HEK293T (cell line): ENCODE results near the gene ACLY.

Experiments
- ARNT ChIP-seq: fragments of 450-650 bp; IDR thresholded peaks from 2 replicates; pipeline ENCODE4 v1.6.1; 2017; ENCODE audit warnings: mild to moderate bottlenecking
- ELF4 ChIP-seq: fragments of 450-650 bp; IDR thresholded peaks from 2 replicates; pipeline ENCODE4 v1.6.1; 2017; ENCODE audit warnings: antibody characterized with exemption
- FOXA1 ChIP-seq: fragments of 450-650 bp; IDR thresholded peaks from 2 replicates; pipeline ENCODE4 v1.6.1; 2016; ENCODE audit warnings: mild to moderate bottlenecking
- HDGF ChIP-seq: fragments of 450-650 bp; IDR thresholded peaks from 2 replicates; pipeline ENCODE4 v1.6.1; 2017; ENCODE audit warnings: antibody characterized with exemption, borderline replicate concordance
- NFRKB ChIP-seq: fragments of 450-650 bp; IDR thresholded peaks from 2 replicates; pipeline ENCODE4 v1.6.1; 2016; ENCODE audit warnings: mild to moderate bottlenecking, moderate library complexity
- PKNOX1 ChIP-seq: fragments of 450-650 bp; IDR thresholded peaks from 2 replicates; pipeline ENCODE4 v1.6.1; 2016
- SP1 ChIP-seq: fragments of 450-650 bp; IDR thresholded peaks from 2 replicates; pipeline ENCODE4 v1.6.1; 2017
- SUZ12 ChIP-seq: fragments of 450-650 bp; IDR thresholded peaks from 2 replicates; pipeline ENCODE4 v1.6.1; 2016; ENCODE audit warnings: mild to moderate bottlenecking
- TARDBP ChIP-seq: fragments of 450-650 bp; IDR thresholded peaks from 2 replicates; pipeline ENCODE4 v1.6.1; 2016

GRCh38 chr17:41848788-41849187, 70.0 kb downstream of the ACLY start:
- no peak for TF ChIP-seq ARNT
- TF ChIP-seq ELF4, result no peak
- no peak for TF ChIP-seq SUZ12
- TF ChIP-seq NFRKB, result no peak
- TF ChIP-seq TARDBP, result no peak
- no peak for TF ChIP-seq HDGF
- no peak for TF ChIP-seq SP1
- no peak for TF ChIP-seq FOXA1
- no peak for TF ChIP-seq PKNOX1
